GM23338 (cell line): Measurements from ENCODE around the gene SGMS2. TPM values are rescaled to one million over a fixed set of nuclear protein-coding genes. Genes with fewer than 3 reads are reported as not detected.

Source experiments
- ATAC-seq: fragments of 200-7000 bp; cut with Tn5 transposase; 3 replicates; pipeline ENCODE4 v1.9.1; 2020
- DNase-seq: peaks from one replicate; pipeline ENCODE4 v3.0.0-alpha.2; 2015; ENCODE audit warnings: low spot score
- H2AFZ ChIP-seq: fragments of 200-600 bp; sonication (generic); 2 replicates; pipeline ENCODE4 v1.8.0; 2016; ENCODE audit warnings: antibody characterized with exemption, mild to moderate bottlenecking, moderate library complexity
- H3F3A ChIP-seq: fragments of 200-600 bp; sonication (generic); replicated peaks from 2 replicates; pipeline ENCODE4 v1.8.0; 2017; ENCODE audit warnings: antibody characterized with exemption, mixed run types, low read depth
- H3K27ac ChIP-seq: fragments of 200-600 bp; sonication (generic); 2 replicates; pipeline ENCODE4 v1.6.1; 2016; ENCODE audit warnings: low read depth
- H3K27me3 ChIP-seq: fragments of 200-600 bp; sonication (generic); 2 replicates; pipeline ENCODE4 v1.8.0; 2016; ENCODE audit warnings: mild to moderate bottlenecking, mixed run types, moderate library complexity; ENCODE audit not compliant: insufficient read depth
- H3K36me3 ChIP-seq: fragments of 200-600 bp; sonication (generic); 2 replicates; pipeline ENCODE4 v1.8.0; 2016; ENCODE audit warnings: mild to moderate bottlenecking; ENCODE audit not compliant: insufficient read depth
- H3K4me1 ChIP-seq: fragments of 200-600 bp; sonication (generic); 2 replicates; pipeline ENCODE4 v1.8.0; 2016; ENCODE audit warnings: mild to moderate bottlenecking, moderate library complexity; ENCODE audit not compliant: insufficient read depth
- H3K4me2 ChIP-seq: fragments of 200-600 bp; sonication (generic); 2 replicates; pipeline ENCODE4 v1.7.1; 2017; ENCODE audit warnings: mixed run types
- H3K4me3 ChIP-seq: fragments of 200-600 bp; sonication (generic); 2 replicates; pipeline ENCODE4 v1.6.1; 2016; ENCODE audit warnings: mixed run types
- H3K79me2 ChIP-seq: fragments of 200-600 bp; sonication (generic); replicated peaks from 2 replicates; pipeline ENCODE4 v1.8.0; 2017; ENCODE audit warnings: mild to moderate bottlenecking; ENCODE audit not compliant: insufficient read depth
- H3K9me2 ChIP-seq: fragments of 200-600 bp; sonication (generic); 2 replicates; pipeline ENCODE4 v1.8.0; 2017; ENCODE audit not compliant: insufficient read depth
- H4K20me1 ChIP-seq: fragments of 200-600 bp; sonication (generic); replicated peaks from 2 replicates; pipeline ENCODE4 v1.8.0; 2017; ENCODE audit warnings: mild to moderate bottlenecking; ENCODE audit not compliant: insufficient read depth
- H3K27ac Mint-ChIP-seq: 2 replicates; pipeline ENCODE4 v1.8.0; 2020; ENCODE audit warnings: inconsistent platforms, mild to moderate bottlenecking, moderate library complexity, mixed read lengths
- H3K27me3 Mint-ChIP-seq: 3 replicates; pipeline ENCODE4 v1.8.0; 2022; ENCODE audit warnings: low read depth, mild to moderate bottlenecking, moderate library complexity, mixed read lengths, inconsistent platforms; ENCODE audit not compliant: insufficient read depth, poor library complexity
- H3K36me3 Mint-ChIP-seq: 3 replicates; pipeline ENCODE4 v1.8.0; 2021; ENCODE audit warnings: low read depth, mild to moderate bottlenecking, inconsistent platforms, moderate library complexity, mixed read lengths
- H3K4me1 Mint-ChIP-seq: 3 replicates; pipeline ENCODE4 v1.8.0; 2020; ENCODE audit warnings: mild to moderate bottlenecking, inconsistent platforms, mixed read lengths
- H3K4me3 Mint-ChIP-seq: 3 replicates; pipeline ENCODE4 v1.8.0; 2021; ENCODE audit warnings: moderate library complexity, mild to moderate bottlenecking, inconsistent platforms, mixed read lengths
- H3K9me3 Mint-ChIP-seq: 3 replicates; pipeline ENCODE4 v1.8.0; 2020; ENCODE audit warnings: moderate library complexity, mild to moderate bottlenecking, inconsistent platforms, mixed read lengths
- EZH2 ChIP-seq: fragments of 200-600 bp; sonication (generic); IDR thresholded peaks from one replicate; pipeline ENCODE4 v1.8.0; 2017; ENCODE audit warnings: antibody characterized with exemption, mild to moderate bottlenecking, low read depth; ENCODE audit not compliant: unreplicated experiment
- NANOG ChIP-seq: IDR thresholded peaks from 2 replicates; pipeline ENCODE4 v1.6.1; 2016; ENCODE audit warnings: antibody characterized with exemption, borderline replicate concordance
- POLR2AphosphoS5 ChIP-seq: IDR thresholded peaks from 2 replicates; pipeline ENCODE4 v1.6.1; 2016; ENCODE audit warnings: antibody characterized with exemption, low read depth
- ZNF331 ChIP-seq: fragments of 250-450 bp; sonication (Bioruptor Pico); IDR thresholded peaks from 2 replicates; pipeline ENCODE4 v1.5.0; 2020; ENCODE audit warnings: low read depth, mild to moderate bottlenecking, moderate library complexity
- polyA plus RNA-seq: library from polyadenylated mRNA; unstranded; fragments of >200 nt; fragmentation: Nextera tagmentation; extraction: Ambion mirVana; gene quantifications from 2 replicates; pipeline ENCODE4 v1.2.1, GENCODE V29; 2016
- total RNA-seq: library from RNA; depleted of rRNA; stranded (reverse); fragments of >200 nt; shearing (Covaris generic); gene quantifications from 2 replicates; pipeline ENCODE4 v1.2.3, GENCODE V29; 2014
- TF ChIP-seq, protein P1 (sequence below): fragments of 250-450 bp; sonication (Bioruptor Pico); IDR thresholded peaks from 2 replicates; pipeline ENCODE4 v1.5.0; 2020; ENCODE audit warnings: mild to moderate bottlenecking, moderate library complexity
- TF ChIP-seq, protein P2 (sequence below): IDR thresholded peaks from one replicate; pipeline ENCODE4 v1.6.1; 2018; ENCODE audit warnings: antibody characterized with exemption; ENCODE audit not compliant: unreplicated experiment

SGMS2 gene
- total and polyA plus RNA-seq, 2 experiments from 2014 or later = 0.35 to 1.1 TPM

DNA sequence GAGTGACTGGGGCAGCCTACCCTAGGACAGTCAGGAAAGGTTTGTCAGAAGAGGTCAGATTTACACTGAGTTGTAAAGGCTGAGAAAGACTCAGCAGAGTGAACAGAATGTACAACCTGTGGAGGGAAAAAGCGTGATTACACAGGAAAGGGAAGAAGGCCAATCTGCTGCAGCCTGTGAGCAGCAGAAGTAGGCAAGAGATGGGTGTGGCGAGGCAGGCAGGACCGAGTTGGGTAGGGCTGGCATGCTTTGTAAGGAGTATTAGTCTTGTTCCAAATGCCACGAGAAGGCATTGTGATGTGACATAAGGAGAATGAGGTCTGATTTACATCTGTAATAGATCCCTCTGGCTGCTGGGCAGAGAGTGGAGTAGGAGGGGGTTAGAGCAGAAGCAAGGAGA is 12.6 kb downstream of the SGMS2 start:
- Histone ChIP-seq H4K20me1 (no peaks in the 10 kb centered on the region), H3K27ac (no peak overlapping the region), H3K4me2 (no peak overlapping the region), H2AFZ (no peak overlapping the region), H3K27me3 (no peaks in the 10 kb centered on the region), H3K4me3 (no peak overlapping the region), H3K79me2 (no peaks in the 10 kb centered on the region), H3K36me3 (no peaks in the 10 kb centered on the region; the same call in 1 of the 2 replicates), H3K4me1 (peaks cover 4% of the 10 kb centered on the region), H3F3A (no peaks in the 10 kb centered on the region), H3K9me2 (peaks cover 4% of the 10 kb centered on the region; the same call in 1 of the 2 replicates)
- no peaks in the 10 kb centered on the region for H3K27me3 Mint-ChIP-seq
- peaks cover 3% of the 10 kb centered on the region; the same call in 2 of the 3 replicates for H3K36me3 Mint-ChIP-seq
- no peak for ATAC-seq
- no peak overlapping the region for H3K4me3 Mint-ChIP-seq
- H3K9me3 Mint-ChIP-seq = peaks cover 3% of the 10 kb centered on the region; the same call in 2 of the 3 replicates
- TF ChIP-seq, protein P1, sequence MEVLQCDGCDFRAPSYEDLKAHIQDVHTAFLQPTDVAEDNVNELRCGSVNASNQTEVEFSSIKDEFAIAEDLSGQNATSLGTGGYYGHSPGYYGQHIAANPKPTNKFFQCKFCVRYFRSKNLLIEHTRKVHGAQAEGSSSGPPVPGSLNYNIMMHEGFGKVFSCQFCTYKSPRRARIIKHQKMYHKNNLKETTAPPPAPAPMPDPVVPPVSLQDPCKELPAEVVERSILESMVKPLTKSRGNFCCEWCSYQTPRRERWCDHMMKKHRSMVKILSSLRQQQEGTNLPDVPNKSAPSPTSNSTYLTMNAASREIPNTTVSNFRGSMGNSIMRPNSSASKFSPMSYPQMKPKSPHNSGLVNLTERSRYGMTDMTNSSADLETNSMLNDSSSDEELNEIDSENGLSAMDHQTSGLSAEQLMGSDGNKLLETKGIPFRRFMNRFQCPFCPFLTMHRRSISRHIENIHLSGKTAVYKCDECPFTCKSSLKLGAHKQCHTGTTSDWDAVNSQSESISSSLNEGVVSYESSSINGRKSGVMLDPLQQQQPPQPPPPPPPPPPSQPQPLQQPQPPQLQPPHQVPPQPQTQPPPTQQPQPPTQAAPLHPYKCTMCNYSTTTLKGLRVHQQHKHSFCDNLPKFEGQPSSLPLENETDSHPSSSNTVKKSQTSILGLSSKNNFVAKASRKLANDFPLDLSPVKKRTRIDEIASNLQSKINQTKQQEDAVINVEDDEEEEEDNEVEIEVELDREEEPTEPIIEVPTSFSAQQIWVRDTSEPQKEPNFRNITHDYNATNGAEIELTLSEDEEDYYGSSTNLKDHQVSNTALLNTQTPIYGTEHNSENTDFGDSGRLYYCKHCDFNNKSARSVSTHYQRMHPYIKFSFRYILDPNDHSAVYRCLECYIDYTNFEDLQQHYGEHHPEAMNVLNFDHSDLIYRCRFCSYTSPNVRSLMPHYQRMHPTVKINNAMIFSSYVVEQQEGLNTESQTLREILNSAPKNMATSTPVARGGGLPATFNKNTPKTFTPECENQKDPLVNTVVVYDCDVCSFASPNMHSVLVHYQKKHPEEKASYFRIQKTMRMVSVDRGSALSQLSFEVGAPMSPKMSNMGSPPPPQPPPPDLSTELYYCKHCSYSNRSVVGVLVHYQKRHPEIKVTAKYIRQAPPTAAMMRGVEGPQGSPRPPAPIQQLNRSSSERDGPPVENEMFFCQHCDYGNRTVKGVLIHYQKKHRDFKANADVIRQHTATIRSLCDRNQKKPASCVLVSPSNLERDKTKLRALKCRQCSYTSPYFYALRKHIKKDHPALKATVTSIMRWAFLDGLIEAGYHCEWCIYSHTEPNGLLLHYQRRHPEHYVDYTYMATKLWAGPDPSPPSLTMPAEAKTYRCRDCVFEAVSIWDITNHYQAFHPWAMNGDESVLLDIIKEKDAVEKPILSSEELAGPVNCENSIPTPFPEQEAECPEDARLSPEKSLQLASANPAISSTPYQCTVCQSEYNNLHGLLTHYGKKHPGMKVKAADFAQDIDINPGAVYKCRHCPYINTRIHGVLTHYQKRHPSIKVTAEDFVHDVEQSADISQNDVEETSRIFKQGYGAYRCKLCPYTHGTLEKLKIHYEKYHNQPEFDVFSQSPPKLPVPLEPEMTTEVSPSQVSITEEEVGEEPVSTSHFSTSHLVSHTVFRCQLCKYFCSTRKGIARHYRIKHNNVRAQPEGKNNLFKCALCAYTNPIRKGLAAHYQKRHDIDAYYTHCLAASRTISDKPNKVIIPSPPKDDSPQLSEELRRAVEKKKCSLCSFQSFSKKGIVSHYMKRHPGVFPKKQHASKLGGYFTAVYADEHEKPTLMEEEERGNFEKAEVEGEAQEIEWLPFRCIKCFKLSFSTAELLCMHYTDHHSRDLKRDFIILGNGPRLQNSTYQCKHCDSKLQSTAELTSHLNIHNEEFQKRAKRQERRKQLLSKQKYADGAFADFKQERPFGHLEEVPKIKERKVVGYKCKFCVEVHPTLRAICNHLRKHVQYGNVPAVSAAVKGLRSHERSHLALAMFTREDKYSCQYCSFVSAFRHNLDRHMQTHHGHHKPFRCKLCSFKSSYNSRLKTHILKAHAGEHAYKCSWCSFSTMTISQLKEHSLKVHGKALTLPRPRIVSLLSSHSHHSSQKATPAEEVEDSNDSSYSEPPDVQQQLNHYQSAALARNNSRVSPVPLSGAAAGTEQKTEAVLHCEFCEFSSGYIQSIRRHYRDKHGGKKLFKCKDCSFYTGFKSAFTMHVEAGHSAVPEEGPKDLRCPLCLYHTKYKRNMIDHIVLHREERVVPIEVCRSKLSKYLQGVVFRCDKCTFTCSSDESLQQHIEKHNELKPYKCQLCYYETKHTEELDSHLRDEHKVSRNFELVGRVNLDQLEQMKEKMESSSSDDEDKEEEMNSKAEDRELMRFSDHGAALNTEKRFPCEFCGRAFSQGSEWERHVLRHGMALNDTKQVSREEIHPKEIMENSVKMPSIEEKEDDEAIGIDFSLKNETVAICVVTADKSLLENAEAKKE (CRISPR knock-in tag) = no peak
- TF ChIP-seq POLR2AphosphoS5 (no peak), NANOG (no peak), EZH2 (no peak), ZNF331 (CRISPR knock-in tag) (no peak)
- TF ChIP-seq, protein P2, sequence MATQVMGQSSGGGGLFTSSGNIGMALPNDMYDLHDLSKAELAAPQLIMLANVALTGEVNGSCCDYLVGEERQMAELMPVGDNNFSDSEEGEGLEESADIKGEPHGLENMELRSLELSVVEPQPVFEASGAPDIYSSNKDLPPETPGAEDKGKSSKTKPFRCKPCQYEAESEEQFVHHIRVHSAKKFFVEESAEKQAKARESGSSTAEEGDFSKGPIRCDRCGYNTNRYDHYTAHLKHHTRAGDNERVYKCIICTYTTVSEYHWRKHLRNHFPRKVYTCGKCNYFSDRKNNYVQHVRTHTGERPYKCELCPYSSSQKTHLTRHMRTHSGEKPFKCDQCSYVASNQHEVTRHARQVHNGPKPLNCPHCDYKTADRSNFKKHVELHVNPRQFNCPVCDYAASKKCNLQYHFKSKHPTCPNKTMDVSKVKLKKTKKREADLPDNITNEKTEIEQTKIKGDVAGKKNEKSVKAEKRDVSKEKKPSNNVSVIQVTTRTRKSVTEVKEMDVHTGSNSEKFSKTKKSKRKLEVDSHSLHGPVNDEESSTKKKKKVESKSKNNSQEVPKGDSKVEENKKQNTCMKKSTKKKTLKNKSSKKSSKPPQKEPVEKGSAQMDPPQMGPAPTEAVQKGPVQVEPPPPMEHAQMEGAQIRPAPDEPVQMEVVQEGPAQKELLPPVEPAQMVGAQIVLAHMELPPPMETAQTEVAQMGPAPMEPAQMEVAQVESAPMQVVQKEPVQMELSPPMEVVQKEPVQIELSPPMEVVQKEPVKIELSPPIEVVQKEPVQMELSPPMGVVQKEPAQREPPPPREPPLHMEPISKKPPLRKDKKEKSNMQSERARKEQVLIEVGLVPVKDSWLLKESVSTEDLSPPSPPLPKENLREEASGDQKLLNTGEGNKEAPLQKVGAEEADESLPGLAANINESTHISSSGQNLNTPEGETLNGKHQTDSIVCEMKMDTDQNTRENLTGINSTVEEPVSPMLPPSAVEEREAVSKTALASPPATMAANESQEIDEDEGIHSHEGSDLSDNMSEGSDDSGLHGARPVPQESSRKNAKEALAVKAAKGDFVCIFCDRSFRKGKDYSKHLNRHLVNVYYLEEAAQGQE = no peak
- H3K27ac Mint-ChIP-seq = no peak overlapping the region
- no peak for DNase-seq
- peaks cover 2% of the 10 kb centered on the region; the same call in 1 of the 3 replicates for H3K4me1 Mint-ChIP-seq
